Measurements from ENCODE around the gene FMN1. TPM values are rescaled to one million over a fixed set of nuclear protein-coding genes. Genes with fewer than 3 reads are reported as not detected.

The FMN1 gene
- total and polyA plus RNA-seq, 10 donors = 0.43 to 42.1 (median 8.6) TPM

DNA sequence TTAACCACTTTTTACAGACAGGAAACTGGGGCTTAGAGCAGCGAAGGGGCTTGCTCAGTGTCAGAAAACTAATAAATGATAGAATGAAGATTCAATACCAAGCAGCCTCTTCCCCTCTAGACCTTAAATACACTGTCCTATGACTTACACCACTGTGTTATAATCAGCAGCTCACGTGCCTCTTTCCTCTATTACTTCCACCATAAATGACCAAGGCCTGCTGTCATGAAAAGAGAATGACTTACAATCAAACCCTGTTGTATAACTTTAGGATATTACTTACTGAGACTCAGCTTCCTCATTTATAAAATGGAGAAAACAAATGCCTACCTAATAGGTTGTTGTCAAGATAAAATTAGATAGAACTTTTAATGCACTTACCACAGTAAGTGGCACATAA, 11.6 kb downstream of the FMN1 start:
- Histone ChIP-seq H3K4me3 (no peak overlapping the region), H3K9me3 (no peaks in the 10 kb centered on the region), H3K27me3 (replicated peaks in 1 of 7) (no peaks in the 10 kb centered on the region), H3K36me3 (no peaks in the 10 kb centered on the region), H3K4me1 (no peaks in the 10 kb centered on the region), H3K27ac (no peak overlapping the region)
- TF ChIP-seq POLR2AphosphoS5 (IDR thresholded peaks at IDR 0.05) = no peak
- TF ChIP-seq, protein P1, sequence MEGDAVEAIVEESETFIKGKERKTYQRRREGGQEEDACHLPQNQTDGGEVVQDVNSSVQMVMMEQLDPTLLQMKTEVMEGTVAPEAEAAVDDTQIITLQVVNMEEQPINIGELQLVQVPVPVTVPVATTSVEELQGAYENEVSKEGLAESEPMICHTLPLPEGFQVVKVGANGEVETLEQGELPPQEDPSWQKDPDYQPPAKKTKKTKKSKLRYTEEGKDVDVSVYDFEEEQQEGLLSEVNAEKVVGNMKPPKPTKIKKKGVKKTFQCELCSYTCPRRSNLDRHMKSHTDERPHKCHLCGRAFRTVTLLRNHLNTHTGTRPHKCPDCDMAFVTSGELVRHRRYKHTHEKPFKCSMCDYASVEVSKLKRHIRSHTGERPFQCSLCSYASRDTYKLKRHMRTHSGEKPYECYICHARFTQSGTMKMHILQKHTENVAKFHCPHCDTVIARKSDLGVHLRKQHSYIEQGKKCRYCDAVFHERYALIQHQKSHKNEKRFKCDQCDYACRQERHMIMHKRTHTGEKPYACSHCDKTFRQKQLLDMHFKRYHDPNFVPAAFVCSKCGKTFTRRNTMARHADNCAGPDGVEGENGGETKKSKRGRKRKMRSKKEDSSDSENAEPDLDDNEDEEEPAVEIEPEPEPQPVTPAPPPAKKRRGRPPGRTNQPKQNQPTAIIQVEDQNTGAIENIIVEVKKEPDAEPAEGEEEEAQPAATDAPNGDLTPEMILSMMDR (IDR thresholded peaks at IDR 0.05 in 8 of 11, conservative IDR thresholded peaks at IDR 0.05 in 3 of 11) = no peak
- no peak for TF ChIP-seq POLR2A (IDR thresholded peaks at IDR 0.05)
- intact Hi-C loops (cut with DNase I; ENCODE audit: low total_unique reads) = no loop called here
- 26 to 50% (median 42%) methylated on average over 2 of the region's 2 CpGs for WGBS, 5 donors
- no peak for DNase-seq

- Histone ChIP-seq H3K4me1 (no peaks in the 10 kb centered on the region), H3K27ac (no peak overlapping the region), H3K4me3 (no peak overlapping the region), H3K27me3 (replicated peaks in 1 of 7) (no peaks in the 10 kb centered on the region), H3K36me3 (no peaks in the 10 kb centered on the region), H3K9me3 (no peaks in the 10 kb centered on the region)
- DNase-seq = no peak
- 66 to 85% (median 74%) methylated on average over 4 of the region's 4 CpGs for whole genome bisulfite sequencing, 5 donors
- intact Hi-C loops (cut with DNase I; ENCODE audit: low total_unique reads) = no loop called here
- TF ChIP-seq, protein P1 (IDR thresholded peaks at IDR 0.05 in 8 of 11, conservative IDR thresholded peaks at IDR 0.05 in 3 of 11) = no peak
- no peak for TF ChIP-seq POLR2A (IDR thresholded peaks at IDR 0.05)
- no peak for TF ChIP-seq POLR2AphosphoS5 (IDR thresholded peaks at IDR 0.05)
These were observed 12.1 kb downstream of the FMN1 start for GRCh38 chr15:33182278-33182905.

- Histone ChIP-seq H3K4me3 (no peak overlapping the region), H3K27ac (no peak overlapping the region), H3K4me1 (no peaks in the 10 kb centered on the region), H3K27me3 (replicated peaks in 1 of 7) (no peaks in the 10 kb centered on the region), H3K9me3 (no peaks in the 10 kb centered on the region), H3K36me3 (no peaks in the 10 kb centered on the region)
- no peak for DNase-seq
- intact Hi-C loops (cut with DNase I; ENCODE audit: low total_unique reads) = no loop called here
- 78 to 95% (median 89%) methylated on average over 5 of the region's 5 CpGs for WGBS, 5 donors
- TF ChIP-seq POLR2AphosphoS5 (IDR thresholded peaks at IDR 0.05) = no peak
- TF ChIP-seq, protein P1 (IDR thresholded peaks at IDR 0.05 in 8 of 11, conservative IDR thresholded peaks at IDR 0.05 in 3 of 11) = no peak
- TF ChIP-seq POLR2A (IDR thresholded peaks at IDR 0.05) = no peak
These were observed 14.6 kb downstream of the FMN1 start for GRCh38 chr15:33179874-33180273.

- intact Hi-C loops (cut with DNase I; ENCODE audit: low total_unique reads) = no loop called here
- Histone ChIP-seq H3K27ac (no peak overlapping the region), H3K9me3 (no peaks in the 10 kb centered on the region), H3K27me3 (replicated peaks in 1 of 7) (no peaks in the 10 kb centered on the region), H3K36me3 (no peaks in the 10 kb centered on the region), H3K4me1 (no peaks in the 10 kb centered on the region), H3K4me3 (no peak overlapping the region)
- no peak for TF ChIP-seq POLR2A (IDR thresholded peaks at IDR 0.05)
- TF ChIP-seq POLR2AphosphoS5 (IDR thresholded peaks at IDR 0.05) = no peak
- TF ChIP-seq, protein P1 (IDR thresholded peaks at IDR 0.05 in 8 of 11, conservative IDR thresholded peaks at IDR 0.05 in 3 of 11) = no peak
- WGBS, 5 donors = 81 to 89% (median 84%) methylated on average over 2 of the region's 2 CpGs
- DNase-seq = no peak
These were observed 23.3 kb downstream of the FMN1 start for GRCh38 chr15:33171202-33171601.
